Kidney epithelial cell (primary cell): ENCODE results near the gene GDE1. TPM values are rescaled to one million over a fixed set of nuclear protein-coding genes. Genes with fewer than 3 reads are reported as not detected.

Source experiments
- DNase-seq: peaks from one replicate; pipeline ENCODE4 v3.0.0-alpha.2; 2010; ENCODE audit warnings: low read depth
- H3K27me3 ChIP-seq: 2 replicates; pipeline ENCODE4 v1.6.0; 2011; ENCODE audit warnings: low read length; ENCODE audit not compliant: control insufficient read depth, insufficient read depth
- H3K36me3 ChIP-seq: 2 replicates; pipeline ENCODE4 v1.5.1; 2011; ENCODE audit warnings: low read length; ENCODE audit not compliant: control insufficient read depth, insufficient read depth
- H3K4me3 ChIP-seq: 2 replicates; pipeline ENCODE4 v1.5.1; 2011; ENCODE audit warnings: low read depth, mild to moderate bottlenecking, control low read depth, low read length
- CTCF ChIP-seq: IDR thresholded peaks from 2 replicates; pipeline ENCODE4 v1.5.1; 2011; ENCODE audit warnings: mild to moderate bottlenecking, moderate library complexity, low read length, control low read depth, inconsistent platforms; ENCODE audit not compliant: insufficient read depth, poor library complexity, severe bottlenecking
- total RNA-seq: library from RNA; depleted of rRNA; stranded (reverse); fragments of >200 nt; gene quantifications from 2 replicates; pipeline ENCODE4 v1.2.3, GENCODE V29; 2015

The GDE1 gene
- total RNA-seq, 1 donor from 2014 or later: 81.5 TPM

- no peak for TF ChIP-seq CTCF
- no peak for DNase-seq
- H3K27me3 ChIP-seq: peaks cover 2% of the 10 kb centered on the region
- no peaks in the 10 kb centered on the region for H3K36me3 ChIP-seq
- no peak overlapping the region for H3K4me3 ChIP-seq
Observed at GRCh38 chr16:19486750-19487325, 35.1 kb downstream of the GDE1 start.

- TF ChIP-seq CTCF: no peak
Observed at GRCh38 chr16:19486051-19486450, 35.8 kb downstream of the GDE1 start.

GRCh38 chr16:19485611-19486010, 36.3 kb downstream of the GDE1 start:
- TF ChIP-seq CTCF: no peak
- Histone ChIP-seq H3K4me3 (no peak overlapping the region), H3K27me3 (peaks cover 2% of the 10 kb centered on the region), H3K36me3 (no peaks in the 10 kb centered on the region)
- no peak for DNase-seq

More at GRCh38 chr16:19486051-19486450, 35.8 kb downstream of the GDE1 start:
- no peak for DNase-seq
- H3K36me3 ChIP-seq: no peaks in the 10 kb centered on the region
- H3K27me3 ChIP-seq: peaks cover 2% of the 10 kb centered on the region
- no peak overlapping the region for H3K4me3 ChIP-seq

GRCh38 chr16:19484096-19484495, 37.8 kb downstream of the GDE1 start:
- no peak overlapping the region for H3K4me3 ChIP-seq
- H3K36me3 ChIP-seq: no peaks in the 10 kb centered on the region
- no peak for DNase-seq
- no peak for TF ChIP-seq CTCF
- no peaks in the 10 kb centered on the region for H3K27me3 ChIP-seq

- DNase-seq: no peak
- Histone ChIP-seq H3K36me3 (no peaks in the 10 kb centered on the region), H3K27me3 (no peaks in the 10 kb centered on the region), H3K4me3 (no peak overlapping the region)
- TF ChIP-seq CTCF: no peak
Observed at GRCh38 chr16:19482291-19482690, 39.6 kb downstream of the GDE1 start.

GRCh38 chr16:19481769-19482168, 40.1 kb downstream of the GDE1 start:
- Histone ChIP-seq H3K36me3 (no peaks in the 10 kb centered on the region), H3K27me3 (no peaks in the 10 kb centered on the region), H3K4me3 (no peak overlapping the region)
- TF ChIP-seq CTCF: no peak
- DNase-seq: no peak
